Cardiac muscle cell (in vitro differentiated cells and primary cell): ENCODE measurements around the gene TMEM139. TPM values are rescaled to one million over a fixed set of nuclear protein-coding genes. Genes with fewer than 3 reads are reported as not detected.

Experiments used
- DNase-seq, 2 donors: peaks; one replicate each; pipeline versions ENCODE4 v3.0.0 to v3.0.0-alpha.2; 2010 to 2017; ENCODE audit warnings: low read depth in 1 of 2, low spot score in 1 of 2
- H3K27ac ChIP-seq: fragments of 200-600 bp; sonication (generic); 2 replicates; pipeline ENCODE4 v1.5.1; 2016
- H3K27me3 ChIP-seq: fragments of 200-600 bp; sonication (generic); 2 replicates; pipeline ENCODE4 v1.6.0; 2016; ENCODE audit warnings: control low read depth
- H3K36me3 ChIP-seq: fragments of 200-600 bp; sonication (generic); 2 replicates; pipeline ENCODE4 v1.5.1; 2016; ENCODE audit warnings: control low read depth
- H3K4me1 ChIP-seq: fragments of 200-600 bp; sonication (generic); 2 replicates; pipeline ENCODE4 v1.8.1; 2017; ENCODE audit warnings: low read depth, mild to moderate bottlenecking, mixed run types
- H3K4me3 ChIP-seq: fragments of 200-600 bp; sonication (generic); 2 replicates; pipeline ENCODE4 v1.5.1; 2016; ENCODE audit warnings: mild to moderate bottlenecking
- H3K9me3 ChIP-seq: fragments of 200-600 bp; sonication (generic); 2 replicates; pipeline ENCODE4 v1.5.1; 2017; ENCODE audit warnings: low read depth, mild to moderate bottlenecking, control low read depth
- CTCF ChIP-seq: IDR thresholded peaks from 2 replicates; pipeline ENCODE4 v1.5.1; 2012; ENCODE audit warnings: low read depth, mild to moderate bottlenecking, low read length
- polyA plus RNA-seq: library from polyadenylated mRNA; unstranded; fragments of >200 nt; fragmentation: Nextera tagmentation; extraction: Ambion mirVana; gene quantifications from 2 replicates; pipeline ENCODE4 v1.2.1, GENCODE V29; 2016
- total RNA-seq: library from RNA; depleted of rRNA; stranded (reverse); fragments of >200 nt; gene quantifications from 2 replicates; pipeline ENCODE4 v1.2.3, GENCODE V29; 2016

TMEM139 gene
- total RNA-seq (0.11 and 0.69 TPM in 2 replicates), polyA plus RNA-seq (2.0 and 3.0 TPM in 2 replicates)

- peak in 1 of 2 donors; percentile 42 for DNase-seq
- no peak within 1 kb of the TSS for H3K27ac ChIP-seq
- H3K4me3 ChIP-seq = no peak within 1 kb of the TSS
- no peak for TF ChIP-seq CTCF
- H3K4me1 ChIP-seq = peaks cover 3% of the 10 kb centered on the region
- H3K9me3 ChIP-seq = no peaks in the 10 kb centered on the region
- H3K36me3 ChIP-seq = no peaks in the 10 kb centered on the region
- no peaks in the 10 kb centered on the region for H3K27me3 ChIP-seq
Measured at GRCh38 chr7:143284591-143285469, at the start of gene TMEM139. Gene TMEM139 (plus strand): TSS chr7:143284958. CDS start chr7:143285958, 1,000 bp downstream.

- no peaks in the 10 kb centered on the region for H3K27me3 ChIP-seq
- H3K27ac ChIP-seq = no peak overlapping the region
- no peak for TF ChIP-seq CTCF
- H3K36me3 ChIP-seq = no peaks in the 10 kb centered on the region
- no peak overlapping the region for H3K4me3 ChIP-seq
- no peaks in the 10 kb centered on the region for H3K9me3 ChIP-seq
- no peak for DNase-seq
- no peaks in the 10 kb centered on the region for H3K4me1 ChIP-seq
Measured at GRCh38 chr7:143235561-143235960, 49.2 kb upstream of the TMEM139 start.

- no peaks in the 10 kb centered on the region for H3K36me3 ChIP-seq
- H3K4me3 ChIP-seq = no peak overlapping the region
- H3K9me3 ChIP-seq = no peaks in the 10 kb centered on the region
- no peaks in the 10 kb centered on the region for H3K27me3 ChIP-seq
- DNase-seq = no peak
- no peak for TF ChIP-seq CTCF
- no peak overlapping the region for H3K27ac ChIP-seq
- no peaks in the 10 kb centered on the region for H3K4me1 ChIP-seq
Measured at GRCh38 chr7:143236408-143236990, 48.3 kb upstream of the TMEM139 start.

- Histone ChIP-seq H3K4me1 (no peaks in the 10 kb centered on the region), H3K27ac (no peak overlapping the region), H3K36me3 (no peaks in the 10 kb centered on the region), H3K4me3 (no peak overlapping the region), H3K27me3 (no peaks in the 10 kb centered on the region), H3K9me3 (no peaks in the 10 kb centered on the region)
- no peak for DNase-seq
- no peak for TF ChIP-seq CTCF
Measured at GRCh38 chr7:143237366-143237765, 47.4 kb upstream of the TMEM139 start.

GRCh38 chr7:143238289-143238980, 46.3 kb upstream of the TMEM139 start:
- H3K36me3 ChIP-seq = no peaks in the 10 kb centered on the region
- DNase-seq = no peak
- no peak for TF ChIP-seq CTCF
- no peak overlapping the region for H3K27ac ChIP-seq
- no peaks in the 10 kb centered on the region for H3K9me3 ChIP-seq
- H3K4me3 ChIP-seq = no peak overlapping the region
- H3K4me1 ChIP-seq = no peaks in the 10 kb centered on the region
- no peaks in the 10 kb centered on the region for H3K27me3 ChIP-seq
